ENCODE measurements around the gene CCDC13.

DNA sequence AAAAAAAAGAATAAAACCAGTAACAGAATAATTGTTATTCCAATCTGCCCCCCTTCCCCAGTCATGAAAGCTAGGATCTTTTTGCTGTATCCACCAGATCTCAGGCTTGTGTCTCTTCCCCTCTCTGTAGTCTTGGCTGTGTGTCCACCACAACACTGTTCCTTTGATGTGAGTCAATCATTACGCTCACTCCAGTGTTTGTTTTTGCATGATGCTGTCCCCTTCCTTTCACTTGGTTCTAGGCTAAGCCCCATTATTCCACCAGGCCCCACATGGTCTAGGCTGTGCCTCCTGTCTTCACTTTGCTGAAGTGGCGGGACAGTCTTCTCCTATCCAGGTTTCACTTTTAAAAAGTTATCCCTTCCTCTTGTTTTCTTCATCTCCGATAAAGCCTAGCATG lies 49.8 kb upstream of the CCDC13 start:
- no peak for TF ChIP-seq CTCF (IDR thresholded peaks at IDR 0.05)
- TF ChIP-seq CREB1 (CRISPR knock-in tag; IDR thresholded peaks at IDR 0.05) = no peak
- no peak for TF ChIP-seq TP53 (CRISPR knock-in tag; IDR thresholded peaks at IDR 0.05)
- no peak for TF ChIP-seq ARID4B (CRISPR knock-in tag; IDR thresholded peaks at IDR 0.05; ENCODE audit: borderline replicate concordance)
- TF ChIP-seq, protein P1, sequence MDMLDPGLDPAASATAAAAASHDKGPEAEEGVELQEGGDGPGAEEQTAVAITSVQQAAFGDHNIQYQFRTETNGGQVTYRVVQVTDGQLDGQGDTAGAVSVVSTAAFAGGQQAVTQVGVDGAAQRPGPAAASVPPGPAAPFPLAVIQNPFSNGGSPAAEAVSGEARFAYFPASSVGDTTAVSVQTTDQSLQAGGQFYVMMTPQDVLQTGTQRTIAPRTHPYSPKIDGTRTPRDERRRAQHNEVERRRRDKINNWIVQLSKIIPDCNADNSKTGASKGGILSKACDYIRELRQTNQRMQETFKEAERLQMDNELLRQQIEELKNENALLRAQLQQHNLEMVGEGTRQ (CRISPR knock-in tag; IDR thresholded peaks at IDR 0.05) = no peak
- TF ChIP-seq ZMAT4 (CRISPR knock-in tag; IDR thresholded peaks at IDR 0.05) = no peak
- TF ChIP-seq STAT6 (CRISPR knock-in tag; conservative IDR thresholded peaks at IDR 0.05; ENCODE audit: low read depth) = no peak
- TF ChIP-seq JUN (CRISPR knock-in tag; IDR thresholded peaks at IDR 0.05) = no peak
- TF ChIP-seq, protein P2, sequence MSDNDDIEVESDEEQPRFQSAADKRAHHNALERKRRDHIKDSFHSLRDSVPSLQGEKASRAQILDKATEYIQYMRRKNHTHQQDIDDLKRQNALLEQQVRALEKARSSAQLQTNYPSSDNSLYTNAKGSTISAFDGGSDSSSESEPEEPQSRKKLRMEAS (CRISPR knock-in tag; IDR thresholded peaks at IDR 0.05) = no peak
- TF ChIP-seq, protein P3, sequence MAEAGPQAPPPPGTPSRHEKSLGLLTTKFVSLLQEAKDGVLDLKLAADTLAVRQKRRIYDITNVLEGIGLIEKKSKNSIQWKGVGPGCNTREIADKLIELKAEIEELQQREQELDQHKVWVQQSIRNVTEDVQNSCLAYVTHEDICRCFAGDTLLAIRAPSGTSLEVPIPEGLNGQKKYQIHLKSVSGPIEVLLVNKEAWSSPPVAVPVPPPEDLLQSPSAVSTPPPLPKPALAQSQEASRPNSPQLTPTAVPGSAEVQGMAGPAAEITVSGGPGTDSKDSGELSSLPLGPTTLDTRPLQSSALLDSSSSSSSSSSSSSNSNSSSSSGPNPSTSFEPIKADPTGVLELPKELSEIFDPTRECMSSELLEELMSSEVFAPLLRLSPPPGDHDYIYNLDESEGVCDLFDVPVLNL (CRISPR knock-in tag; IDR thresholded peaks at IDR 0.05; ENCODE audit: borderline replicate concordance, low read depth) = no peak
- TF ChIP-seq NFYB (CRISPR knock-in tag; conservative IDR thresholded peaks at IDR 0.05; ENCODE audit: low read depth) = no peak
- TF ChIP-seq, protein P4, sequence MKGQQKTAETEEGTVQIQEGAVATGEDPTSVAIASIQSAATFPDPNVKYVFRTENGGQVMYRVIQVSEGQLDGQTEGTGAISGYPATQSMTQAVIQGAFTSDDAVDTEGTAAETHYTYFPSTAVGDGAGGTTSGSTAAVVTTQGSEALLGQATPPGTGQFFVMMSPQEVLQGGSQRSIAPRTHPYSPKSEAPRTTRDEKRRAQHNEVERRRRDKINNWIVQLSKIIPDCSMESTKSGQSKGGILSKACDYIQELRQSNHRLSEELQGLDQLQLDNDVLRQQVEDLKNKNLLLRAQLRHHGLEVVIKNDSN (CRISPR knock-in tag; IDR thresholded peaks at IDR 0.05) = no peak
- no peak for TF ChIP-seq TEAD1 (CRISPR knock-in tag; IDR thresholded peaks at IDR 0.05)
- TF ChIP-seq NR3C1 (CRISPR knock-in tag; conservative IDR thresholded peaks at IDR 0.05; ENCODE audit: low read depth) = no peak

Data from WTC11 (cell line).